Adipocyte (in vitro differentiated cells): ENCODE data around the gene SLC24A2.

Experiments
- DNase-seq: peaks from one replicate; pipeline ENCODE4 v3.0.0-alpha.2; 2015; ENCODE audit warnings: low read depth
- H3K27me3 ChIP-seq: replicated peaks from 2 replicates; pipeline ENCODE4 v1.7.0; 2013; ENCODE audit warnings: mild to moderate bottlenecking, low read length, moderate library complexity; ENCODE audit not compliant: control insufficient read depth, insufficient read depth
- H3K36me3 ChIP-seq: 2 replicates; pipeline ENCODE4 v1.7.0; 2013; ENCODE audit warnings: low read length, mild to moderate bottlenecking, moderate library complexity; ENCODE audit not compliant: control insufficient read depth, insufficient read depth, severe bottlenecking
- H3K4me1 ChIP-seq: 2 replicates; pipeline ENCODE4 v1.7.0; 2013; ENCODE audit warnings: mild to moderate bottlenecking, low read length, moderate library complexity; ENCODE audit not compliant: control insufficient read depth, insufficient read depth
- H3K4me3 ChIP-seq: 2 replicates; pipeline ENCODE4 v1.7.0; 2013; ENCODE audit warnings: mild to moderate bottlenecking, low read length, moderate library complexity
- H3K9ac ChIP-seq: 2 replicates; pipeline ENCODE4 v1.7.0; 2013; ENCODE audit warnings: mild to moderate bottlenecking, low read length, moderate library complexity
- H3K9me3 ChIP-seq: 2 replicates; pipeline ENCODE4 v1.7.0; 2013; ENCODE audit warnings: mild to moderate bottlenecking, low read length, moderate library complexity; ENCODE audit not compliant: control insufficient read depth

Gene SLC24A2

GRCh38 chr9:19757745-19758144 is 31.1 kb downstream of the SLC24A2 start:
- DNase-seq = no peak
- Histone ChIP-seq H3K9ac (no peak overlapping the region), H3K4me3 (no peak overlapping the region), H3K27me3 (peaks cover 4% of the 10 kb centered on the region), H3K4me1 (no peaks in the 10 kb centered on the region), H3K36me3 (no peaks in the 10 kb centered on the region), H3K9me3 (no peaks in the 10 kb centered on the region)

- Histone ChIP-seq H3K27me3 (peaks cover 4% of the 10 kb centered on the region), H3K4me3 (no peak overlapping the region), H3K9ac (no peak overlapping the region), H3K36me3 (no peaks in the 10 kb centered on the region), H3K9me3 (no peaks in the 10 kb centered on the region), H3K4me1 (no peaks in the 10 kb centered on the region)
- DNase-seq = no peak
Observed at GRCh38 chr9:19754921-19755320, 33.9 kb downstream of the SLC24A2 start.

- DNase-seq = no peak
- Histone ChIP-seq H3K4me3 (no peak overlapping the region), H3K27me3 (peaks cover 9% of the 10 kb centered on the region), H3K4me1 (no peaks in the 10 kb centered on the region), H3K36me3 (no peaks in the 10 kb centered on the region), H3K9me3 (no peaks in the 10 kb centered on the region), H3K9ac (no peak overlapping the region)
Observed at GRCh38 chr9:19748278-19749126, 40.3 kb downstream of the SLC24A2 start.

GRCh38 chr9:19746223-19746622 is 42.6 kb downstream of the SLC24A2 start:
- Histone ChIP-seq H3K9ac (no peak overlapping the region), H3K4me3 (no peak overlapping the region), H3K36me3 (no peaks in the 10 kb centered on the region), H3K4me1 (no peaks in the 10 kb centered on the region), H3K27me3 (peaks cover 5% of the 10 kb centered on the region), H3K9me3 (no peaks in the 10 kb centered on the region)
- DNase-seq = no peak

GRCh38 chr9:19741178-19741577 is 47.7 kb downstream of the SLC24A2 start:
- no peak for DNase-seq
- Histone ChIP-seq H3K27me3 (peaks cover 8% of the 10 kb centered on the region), H3K9ac (no peak overlapping the region), H3K4me1 (no peaks in the 10 kb centered on the region), H3K36me3 (no peaks in the 10 kb centered on the region), H3K9me3 (no peaks in the 10 kb centered on the region), H3K4me3 (no peak overlapping the region)
